Smooth muscle cell (in vitro differentiated cells): ENCODE data around the gene DDRGK1. TPM values are rescaled to one million over a fixed set of nuclear protein-coding genes. Genes with fewer than 3 reads are reported as not detected.

Experiments
- DNase-seq: peaks from one replicate; lab custom pipeline; 2025; ENCODE audit not compliant: unreplicated experiment; lab: John Stamatoyannopoulos, UW
- H2AFZ ChIP-seq: fragments of 200-600 bp; sonication (generic); 2 replicates; pipeline ENCODE4 v1.6.0; 2016; ENCODE audit warnings: antibody characterized with exemption, low read depth, mild to moderate bottlenecking
- H3F3A ChIP-seq: fragments of 200-600 bp; sonication (generic); 2 replicates; pipeline ENCODE4 v1.6.0; 2017; ENCODE audit warnings: antibody characterized with exemption, low read depth
- H3K27ac ChIP-seq: fragments of 200-600 bp; sonication (generic); 2 replicates; pipeline ENCODE4 v1.5.1; 2016; ENCODE audit warnings: low read depth, mild to moderate bottlenecking
- H3K27me3 ChIP-seq: fragments of 200-600 bp; sonication (generic); 2 replicates; pipeline ENCODE4 v1.6.1; 2016; ENCODE audit warnings: low read depth, mild to moderate bottlenecking
- H3K36me3 ChIP-seq: fragments of 200-600 bp; sonication (generic); 2 replicates; pipeline ENCODE4 v1.5.1; 2016; ENCODE audit warnings: low read depth
- H3K4me1 ChIP-seq: fragments of 200-600 bp; sonication (generic); 2 replicates; pipeline ENCODE4 v1.5.1; 2016; ENCODE audit warnings: low read depth
- H3K4me2 ChIP-seq: fragments of 200-600 bp; sonication (generic); 2 replicates; pipeline ENCODE4 v1.6.0; 2016; ENCODE audit warnings: mild to moderate bottlenecking
- H3K4me3 ChIP-seq: fragments of 200-600 bp; sonication (generic); 2 replicates; pipeline ENCODE4 v1.5.1; 2016; ENCODE audit warnings: mild to moderate bottlenecking
- H3K79me2 ChIP-seq: fragments of 200-600 bp; sonication (generic); 2 replicates; pipeline ENCODE4 v1.6.0; 2016; ENCODE audit warnings: low read depth, mild to moderate bottlenecking
- H3K9ac ChIP-seq: fragments of 200-600 bp; sonication (generic); 2 replicates; pipeline ENCODE4 v1.6.0; 2016; ENCODE audit warnings: low read depth
- H3K9me3 ChIP-seq: fragments of 200-600 bp; sonication (generic); replicated peaks from 2 replicates; pipeline ENCODE4 v1.5.1; 2016; ENCODE audit warnings: low read depth
- H4K20me1 ChIP-seq: fragments of 200-600 bp; sonication (generic); 2 replicates; pipeline ENCODE4 v1.6.0; 2016; ENCODE audit warnings: low read depth
- CTCF ChIP-seq: fragments of 200-600 bp; sonication (generic); IDR thresholded peaks from 2 replicates; pipeline ENCODE4 v1.5.1; 2017; ENCODE audit warnings: borderline replicate concordance, mild to moderate bottlenecking, antibody characterized with exemption; ENCODE audit not compliant: insufficient read depth, poor library complexity, severe bottlenecking
- WGBS: methylation state at CpG from one replicate; pipeline ENCODE4 v1.1.7; 2016; ENCODE audit warnings: low lambda C conversion rate; 5-methylcytosine and 5-hydroxymethylcytosine counted together
- polyA plus RNA-seq: library from polyadenylated mRNA; unstranded; fragments of >200 nt; fragmentation: Nextera tagmentation; extraction: Ambion mirVana; gene quantifications from 2 replicates; pipeline ENCODE4 v1.2.1, GENCODE V29; 2016
- total RNA-seq: library from RNA; depleted of rRNA; stranded (reverse); fragments of >200 nt; gene quantifications from 2 replicates; pipeline ENCODE4 v1.2.3, GENCODE V29; 2014

Gene DDRGK1
- total and polyA plus RNA-seq, 2 experiments from 2014 or later = 48.0 to 55.4 TPM

DNA sequence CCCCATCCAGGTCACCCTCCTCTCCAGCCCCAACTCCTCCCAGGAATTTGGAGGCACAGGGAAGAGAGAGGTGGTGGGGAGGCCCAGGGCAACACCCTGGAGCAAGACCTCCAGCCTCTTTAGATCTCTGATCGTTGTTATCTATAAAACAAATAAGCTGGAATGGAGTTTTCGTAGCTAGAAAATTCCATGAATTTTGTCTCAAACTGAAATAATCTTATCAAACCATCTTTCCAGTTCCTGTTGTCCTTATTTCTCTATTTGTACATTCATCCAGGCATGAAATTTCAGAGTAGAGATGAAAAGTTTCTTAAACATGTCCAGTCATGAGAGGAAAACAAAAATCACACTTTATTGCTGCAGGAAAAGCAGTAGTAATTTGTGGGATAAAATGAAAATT is 40.7 kb upstream of the DDRGK1 start:
- no peaks in the 10 kb centered on the region for H3K79me2 ChIP-seq
- no peak overlapping the region for H3K27ac ChIP-seq
- no peak for DNase-seq
- TF ChIP-seq CTCF = no peak
- H3K4me1 ChIP-seq = peaks cover 7% of the 10 kb centered on the region
- peaks cover 6% of the 10 kb centered on the region for H3F3A ChIP-seq
- peaks cover 13% of the 10 kb centered on the region for H4K20me1 ChIP-seq
- H3K4me3 ChIP-seq = no peak overlapping the region
- 80% methylated on average over 2 of the region's 2 CpGs for WGBS
- no peaks in the 10 kb centered on the region for H3K9me3 ChIP-seq
- H3K27me3 ChIP-seq = peaks cover 20% of the 10 kb centered on the region
- no peak overlapping the region for H2AFZ ChIP-seq
- no peak overlapping the region for H3K9ac ChIP-seq
- no peak overlapping the region for H3K4me2 ChIP-seq
- H3K36me3 ChIP-seq = no peaks in the 10 kb centered on the region

- Histone ChIP-seq H3K27ac (no peak overlapping the region), H3K36me3 (no peaks in the 10 kb centered on the region), H3K4me2 (no peak overlapping the region), H3K4me1 (peaks cover 7% of the 10 kb centered on the region), H2AFZ (no peak overlapping the region), H4K20me1 (peaks cover 7% of the 10 kb centered on the region), H3K79me2 (no peaks in the 10 kb centered on the region), H3K9ac (no peak overlapping the region), H3K27me3 (peaks cover 20% of the 10 kb centered on the region), H3K4me3 (no peak overlapping the region), H3K9me3 (no peaks in the 10 kb centered on the region), H3F3A (peaks cover 6% of the 10 kb centered on the region)
- WGBS = 89% methylated on average over 1 of the region's 1 CpG
- DNase-seq = no peak
- no peak for TF ChIP-seq CTCF
Observed at GRCh38 chr20:3244613-3245012, 40.1 kb upstream of the DDRGK1 start.

GRCh38 chr20:3243718-3244358 is 39.4 kb upstream of the DDRGK1 start:
- no peak overlapping the region for H3K9ac ChIP-seq
- no peaks in the 10 kb centered on the region for H3K36me3 ChIP-seq
- no peak overlapping the region for H2AFZ ChIP-seq
- H3K4me2 ChIP-seq = no peak overlapping the region
- 87% methylated on average over 11 of the region's 11 CpGs for WGBS
- no peak overlapping the region for H3K4me3 ChIP-seq
- no peak for DNase-seq
- H3K79me2 ChIP-seq = no peaks in the 10 kb centered on the region
- no peak for TF ChIP-seq CTCF
- no peaks in the 10 kb centered on the region for H3K9me3 ChIP-seq
- H3K27ac ChIP-seq = no peak overlapping the region
- H3K4me1 ChIP-seq = peaks cover 2% of the 10 kb centered on the region
- H3F3A ChIP-seq = peaks cover 6% of the 10 kb centered on the region
- peaks cover 20% of the 10 kb centered on the region for H3K27me3 ChIP-seq
- peaks cover 6% of the 10 kb centered on the region for H4K20me1 ChIP-seq

- no peaks in the 10 kb centered on the region for H4K20me1 ChIP-seq
- H3K4me2 ChIP-seq = no peak overlapping the region
- peaks cover 29% of the 10 kb centered on the region for H3K27me3 ChIP-seq
- TF ChIP-seq CTCF = no peak
- H3K9ac ChIP-seq = no peak overlapping the region
- H3F3A ChIP-seq = no peaks in the 10 kb centered on the region
- peaks cover 6% of the 10 kb centered on the region for H3K4me1 ChIP-seq
- no peak overlapping the region for H2AFZ ChIP-seq
- no peaks in the 10 kb centered on the region for H3K36me3 ChIP-seq
- DNase-seq = no peak
- H3K4me3 ChIP-seq = no peak overlapping the region
- WGBS = 78% methylated on average over 6 of the region's 6 CpGs
- H3K9me3 ChIP-seq = no peaks in the 10 kb centered on the region
- no peaks in the 10 kb centered on the region for H3K79me2 ChIP-seq
- no peak overlapping the region for H3K27ac ChIP-seq
Observed at GRCh38 chr20:3242172-3242692, 37.8 kb upstream of the DDRGK1 start.
